Duodenal mucosa (tissue), 2 donors: ENCODE data around the gene WBP1L.
"Not testable (repeated sequence)": the region's sequence is repeated elsewhere in the genome, so short reads cannot be mapped to it uniquely, and the experiment has no call there.

Experiments used
- H3K27ac ChIP-seq: one replicate; pipeline ENCODE4 v1.7.0; 2013; ENCODE audit warnings: low read depth, low read length
- H3K27me3 ChIP-seq, 2 donors: one replicate each; pipeline ENCODE4 v1.7.0; 2013; ENCODE audit warnings: low read length in 2 of 2, control low read depth in 1 of 2; ENCODE audit not compliant: insufficient read depth in 2 of 2, control insufficient read depth in 1 of 2
- H3K36me3 ChIP-seq, 2 donors: one replicate each; pipeline ENCODE4 v1.7.0; 2013; ENCODE audit warnings: low read length in 2 of 2, control low read depth in 1 of 2; ENCODE audit not compliant: insufficient read depth in 2 of 2, control insufficient read depth in 1 of 2
- H3K4me1 ChIP-seq, 2 donors: one replicate each; pipeline ENCODE4 v1.7.0; 2013; ENCODE audit warnings: low read length in 2 of 2, control low read depth in 1 of 2; ENCODE audit not compliant: insufficient read depth in 2 of 2, control insufficient read depth in 1 of 2
- H3K4me3 ChIP-seq, 2 donors: one replicate each; pipeline ENCODE4 v1.7.0; 2013; ENCODE audit warnings: low read length in 2 of 2, low read depth in 1 of 2
- H3K9ac ChIP-seq, 2 donors: one replicate each; pipeline ENCODE4 v1.7.0; 2013; ENCODE audit warnings: low read length in 2 of 2, low read depth in 1 of 2
- H3K9me3 ChIP-seq, 2 donors: one replicate each; pipeline ENCODE4 v1.7.0; 2013; ENCODE audit warnings: low read length in 2 of 2, control low read depth in 1 of 2; ENCODE audit not compliant: control insufficient read depth in 1 of 2

The WBP1L gene

DNA sequence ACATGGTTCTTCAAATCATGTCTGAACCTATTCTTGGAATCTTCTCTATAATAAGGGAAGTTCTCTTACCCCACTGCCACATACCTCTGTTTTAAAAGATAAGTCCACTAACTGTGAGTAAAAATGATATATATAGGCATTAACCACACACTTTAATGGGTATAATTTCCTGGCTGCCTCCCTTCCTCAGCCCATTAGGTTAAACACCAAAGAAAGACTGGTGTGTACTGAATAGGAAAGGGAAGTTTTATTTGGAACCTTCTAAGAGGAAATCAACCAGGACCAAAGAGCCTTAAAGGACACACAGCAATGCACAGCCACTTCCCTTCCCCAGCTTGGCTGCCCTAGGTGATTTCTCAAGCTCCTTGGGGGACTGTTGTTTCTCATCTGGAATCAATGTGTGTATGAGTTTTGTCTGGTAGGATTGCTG is 5.0 kb upstream of the WBP1L start:
- H3K27ac ChIP-seq = no peak overlapping the region
- H3K36me3 ChIP-seq = peaks cover under 1 to 3% of the 10 kb centered on the region in 2 donors
- no peak overlapping the region for H3K9ac ChIP-seq
- no peak overlapping the region for H3K4me3 ChIP-seq
- no peaks in the 10 kb centered on the region for H3K27me3 ChIP-seq
- no peaks in the 10 kb centered on the region for H3K9me3 ChIP-seq
- peaks cover 0 to 5% of the 10 kb centered on the region in 2 donors for H3K4me1 ChIP-seq

DNA sequence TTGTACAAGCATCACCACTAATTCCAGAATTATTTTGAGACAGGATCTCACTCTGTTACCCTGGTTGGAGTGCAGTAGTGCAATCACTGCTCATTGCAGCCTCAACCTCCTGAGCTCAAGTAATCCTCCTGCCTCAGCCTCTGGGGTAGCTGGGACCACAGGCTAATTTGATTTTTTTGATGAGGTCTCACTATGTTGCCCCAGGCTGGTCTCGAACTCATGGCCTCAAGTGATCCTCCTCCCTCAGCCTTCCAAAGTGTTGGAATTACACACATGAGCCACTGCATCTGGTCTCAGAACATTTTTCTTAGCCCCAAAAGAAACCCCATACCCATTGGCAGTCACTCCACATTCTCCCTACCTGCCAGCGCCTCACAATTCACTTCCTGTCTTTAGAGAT is 3.5 kb upstream of the WBP1L start:
- Histone ChIP-seq H3K9ac (no peak overlapping the region), H3K27ac (no peak overlapping the region), H3K9me3 (no peaks in the 10 kb centered on the region), H3K4me1 (peaks cover 10 to 12% of the 10 kb centered on the region in 2 donors), H3K36me3 (peaks cover 0 to 3% of the 10 kb centered on the region in 2 donors), H3K27me3 (no peaks in the 10 kb centered on the region), H3K4me3 (no peak overlapping the region)

DNA sequence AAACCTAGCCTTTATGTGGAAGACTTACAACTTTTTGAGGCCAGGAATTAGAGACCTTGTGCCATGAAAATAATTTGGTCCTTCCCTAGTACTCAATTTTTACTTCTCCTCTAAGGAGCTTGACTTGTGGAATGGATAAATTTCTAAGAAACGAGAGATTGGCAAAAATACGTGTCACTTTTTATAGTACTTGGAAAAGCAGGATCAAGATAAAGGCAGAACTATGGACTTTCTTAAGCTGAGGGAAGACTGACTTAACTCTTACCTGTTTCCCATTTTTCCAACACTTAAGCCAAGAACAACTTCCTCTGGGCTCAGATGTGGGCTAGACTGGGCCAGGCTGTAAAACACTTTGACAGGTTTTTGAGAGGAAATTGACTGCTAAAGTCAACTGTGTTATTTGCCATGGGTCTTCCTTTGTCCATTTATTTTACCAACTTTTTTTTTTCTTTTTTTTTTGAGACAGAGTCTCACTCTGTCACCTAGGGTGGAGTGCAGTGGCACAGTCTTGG is 2.0 kb upstream of the WBP1L start:
- no peak overlapping the region for H3K9ac ChIP-seq
- no peaks in the 10 kb centered on the region for H3K27me3 ChIP-seq
- peaks cover 21 to 26% of the 10 kb centered on the region in 2 donors for H3K4me1 ChIP-seq
- H3K36me3 ChIP-seq = peaks cover 0 to 3% of the 10 kb centered on the region in 2 donors
- H3K4me3 ChIP-seq = no peak overlapping the region
- no peaks in the 10 kb centered on the region for H3K9me3 ChIP-seq
- no peak overlapping the region for H3K27ac ChIP-seq

DNA sequence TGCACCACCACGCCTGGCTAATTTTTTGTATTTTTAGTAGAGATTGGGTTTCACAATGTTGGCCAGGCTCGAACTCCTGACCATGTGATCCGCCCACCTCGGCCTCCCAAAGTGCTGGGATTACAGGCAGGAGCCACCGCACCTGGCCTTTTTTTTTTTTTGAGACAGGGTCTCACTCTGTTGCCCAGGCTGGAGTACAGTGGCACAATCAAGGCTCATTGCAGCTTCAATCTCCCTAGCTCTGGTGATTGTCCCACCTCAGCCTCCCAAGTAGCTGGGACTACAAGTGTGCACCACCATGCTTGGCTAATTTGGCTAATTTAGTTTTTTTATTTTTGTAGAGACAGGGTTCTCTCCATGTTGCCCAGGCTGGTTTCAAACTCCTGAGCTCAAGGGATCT is 1.4 kb upstream of the WBP1L start:
- H3K4me1 ChIP-seq = peaks cover 21 to 28% of the 10 kb centered on the region in 2 donors
- not testable (repeated sequence) for H3K9ac ChIP-seq, H3K27ac ChIP-seq, H3K4me3 ChIP-seq, H3K9me3 ChIP-seq, H3K36me3 ChIP-seq, H3K27me3 ChIP-seq

DNA sequence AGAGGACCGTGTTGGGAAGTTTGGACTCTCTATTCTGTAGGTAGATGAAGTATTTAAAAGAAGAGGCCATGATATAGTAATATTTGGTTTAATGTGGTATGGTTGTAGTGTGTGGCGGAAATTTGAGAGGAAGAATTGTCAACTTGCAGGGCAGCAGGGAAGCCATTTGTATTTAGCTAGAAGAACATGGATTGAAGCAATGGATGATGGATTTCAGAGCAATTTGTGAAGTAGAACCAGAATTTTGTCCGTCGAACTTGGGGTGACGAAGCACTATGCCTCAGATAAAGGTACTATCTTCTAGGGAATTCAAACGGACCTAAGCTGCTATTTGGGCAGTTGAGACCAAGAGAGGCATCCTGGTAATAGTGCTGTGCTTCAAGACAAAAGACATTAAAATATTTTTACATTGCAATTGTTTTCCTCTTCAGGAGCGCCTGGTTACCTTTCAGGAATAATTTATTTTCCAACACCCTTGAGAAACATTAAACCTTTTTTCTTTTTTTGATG is 615 bp upstream of the WBP1L start:
- H3K4me1 ChIP-seq = peaks cover 21 to 28% of the 10 kb centered on the region in 2 donors
- H3K27me3 ChIP-seq = no peaks in the 10 kb centered on the region
- H3K9ac ChIP-seq = no peak overlapping the region
- no peak overlapping the region for H3K27ac ChIP-seq
- no peaks in the 10 kb centered on the region for H3K36me3 ChIP-seq
- peak overlapping the region; percentile 33 to 37 for H3K4me3 ChIP-seq
- H3K9me3 ChIP-seq = no peaks in the 10 kb centered on the region

DNA sequence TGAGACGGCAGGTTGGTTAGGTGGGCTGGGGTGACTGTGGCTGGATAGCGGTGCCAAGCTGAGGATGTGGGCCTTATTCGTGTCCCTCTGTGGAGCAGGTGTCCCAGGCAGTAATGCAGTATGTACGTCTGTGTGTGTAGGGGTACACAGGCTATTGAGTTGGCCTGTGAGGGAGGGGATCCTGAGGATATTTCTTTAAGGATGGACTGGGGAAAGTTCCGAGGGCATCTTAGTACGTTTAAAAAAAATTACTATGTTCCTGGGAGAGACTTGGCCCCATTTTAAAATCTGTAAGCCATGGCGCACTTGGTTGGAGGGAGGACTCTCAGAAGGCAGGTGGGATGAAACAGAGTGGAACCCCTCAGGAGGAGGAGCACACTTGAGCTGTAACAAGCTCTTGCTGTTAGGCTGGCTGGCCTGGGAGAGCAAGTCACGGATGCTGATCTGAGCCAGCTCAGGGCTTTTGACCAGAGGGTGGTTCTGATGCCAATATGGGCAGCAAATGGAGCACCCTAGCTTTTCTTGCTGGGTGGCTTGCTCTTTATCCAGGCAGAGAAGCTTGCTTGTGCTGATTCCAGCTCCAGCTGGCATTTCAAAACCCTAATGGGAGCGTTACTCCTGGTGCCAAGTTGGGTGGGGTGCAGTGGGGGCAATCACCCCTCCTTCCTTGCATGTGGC is 765 bp downstream of the WBP1L start:
- H3K4me3 ChIP-seq = peak overlapping the region; percentile 90 to 95
- no peaks in the 10 kb centered on the region for H3K27me3 ChIP-seq
- peaks cover 21 to 28% of the 10 kb centered on the region in 2 donors for H3K4me1 ChIP-seq
- no peaks in the 10 kb centered on the region for H3K9me3 ChIP-seq
- H3K36me3 ChIP-seq = no peaks in the 10 kb centered on the region
- peak overlapping the region; percentile 69 to 91 for H3K9ac ChIP-seq
- H3K27ac ChIP-seq = peak overlapping the region; percentile 82

DNA sequence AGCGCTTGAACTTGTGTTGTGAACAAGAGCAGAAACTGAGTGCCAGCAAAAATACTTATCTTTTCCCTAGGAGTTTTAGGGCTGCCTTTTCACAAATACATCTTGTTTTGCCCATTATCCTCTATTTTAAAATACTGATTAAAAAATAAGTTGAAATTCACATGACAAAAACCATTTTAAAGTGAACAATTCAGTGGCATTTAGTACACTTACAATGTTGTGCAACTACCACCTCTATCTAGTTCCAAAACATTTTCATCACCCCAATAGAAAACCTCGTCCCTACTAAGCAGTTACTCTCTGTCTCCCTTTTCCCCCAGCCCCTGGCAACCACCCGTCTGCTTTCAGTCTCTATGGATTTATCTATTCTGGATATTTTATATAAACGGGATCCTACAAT is 1.4 kb downstream of the WBP1L start:
- H3K4me3 ChIP-seq = peak overlapping the region; percentile 90 to 95
- no peak overlapping the region for H3K27ac ChIP-seq
- H3K9me3 ChIP-seq = no peaks in the 10 kb centered on the region
- peaks cover 21 to 28% of the 10 kb centered on the region in 2 donors for H3K4me1 ChIP-seq
- peak overlapping the region; percentile 69 to 91 for H3K9ac ChIP-seq
- no peaks in the 10 kb centered on the region for H3K36me3 ChIP-seq
- H3K27me3 ChIP-seq = no peaks in the 10 kb centered on the region

DNA sequence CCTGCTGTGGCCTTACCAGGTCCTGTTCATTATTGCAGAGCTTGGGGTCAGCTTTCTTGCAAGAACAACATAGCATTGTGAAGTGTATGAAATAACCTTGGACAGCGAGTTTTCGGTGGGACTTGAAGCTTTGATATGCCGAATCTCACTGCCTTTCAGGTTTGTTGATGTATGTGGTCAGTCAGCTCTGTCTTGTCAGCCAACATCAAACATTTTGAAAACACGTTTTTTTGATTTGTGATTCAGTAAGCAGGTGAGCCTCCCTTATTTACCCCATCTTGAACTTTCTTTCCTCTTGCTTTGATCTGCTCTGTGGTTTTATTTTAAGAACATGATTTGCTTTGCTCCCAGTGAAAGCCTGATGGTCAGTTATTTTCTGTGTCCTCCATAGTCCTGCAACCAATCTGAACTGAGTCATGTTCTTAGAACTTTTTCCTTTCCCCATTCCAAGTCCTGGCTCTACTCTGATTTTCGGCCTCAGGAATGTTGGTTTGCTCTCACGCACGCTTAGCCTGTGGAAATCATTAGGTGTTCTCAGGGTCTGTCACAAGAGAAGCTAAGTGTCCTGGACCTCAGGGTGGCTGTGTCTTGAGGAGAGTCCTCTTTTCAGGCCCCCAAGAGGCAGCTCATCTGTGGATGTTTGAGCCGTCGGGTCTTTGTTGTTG is 8.7 kb downstream of the WBP1L start:
- H3K4me1 ChIP-seq = peaks cover 0 to 2% of the 10 kb centered on the region in 2 donors
- H3K27me3 ChIP-seq = no peaks in the 10 kb centered on the region
- no peaks in the 10 kb centered on the region for H3K9me3 ChIP-seq
- H3K27ac ChIP-seq = no peak overlapping the region
- H3K36me3 ChIP-seq = no peaks in the 10 kb centered on the region
- no peak overlapping the region for H3K4me3 ChIP-seq
- no peak overlapping the region for H3K9ac ChIP-seq

DNA sequence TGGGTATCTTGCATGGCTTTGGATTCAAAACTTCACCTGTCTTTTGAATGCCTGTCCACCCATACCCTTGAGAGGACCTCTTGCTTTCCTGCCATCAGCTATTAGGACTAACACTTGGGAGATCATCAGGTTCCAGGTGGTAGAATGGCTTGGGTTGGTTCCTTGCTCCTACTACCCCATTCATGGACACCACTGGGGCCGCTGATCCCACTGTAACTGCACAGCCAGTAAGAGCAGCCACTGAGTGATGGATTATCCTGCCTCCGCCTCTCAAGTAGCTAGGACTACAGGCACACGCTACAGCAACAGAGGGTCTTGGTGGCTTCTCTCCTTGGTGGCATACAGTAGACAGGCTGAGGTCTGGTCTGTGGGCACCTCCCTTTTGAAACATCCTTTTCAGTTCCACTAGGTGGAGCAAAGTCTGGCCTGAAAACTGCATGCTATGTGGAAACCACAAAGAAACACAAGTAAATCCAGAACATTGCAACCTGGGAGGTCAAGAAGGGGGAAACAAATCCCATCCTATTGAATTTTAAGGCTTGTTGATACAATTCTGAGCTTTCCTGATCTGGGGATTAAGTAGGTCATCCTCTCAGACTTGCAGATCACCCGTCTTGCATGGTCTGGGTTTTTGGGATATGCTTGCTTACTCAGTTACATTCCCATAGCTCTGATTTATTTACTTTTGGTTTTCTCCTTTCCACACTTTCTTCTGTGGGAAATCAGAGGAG is 9.4 kb downstream of the WBP1L start:
- Histone ChIP-seq H3K27ac (no peak overlapping the region), H3K27me3 (no peaks in the 10 kb centered on the region), H3K4me3 (no peak overlapping the region), H3K4me1 (peaks cover 0 to 2% of the 10 kb centered on the region in 2 donors), H3K9me3 (no peaks in the 10 kb centered on the region), H3K9ac (no peak overlapping the region), H3K36me3 (no peaks in the 10 kb centered on the region)

DNA sequence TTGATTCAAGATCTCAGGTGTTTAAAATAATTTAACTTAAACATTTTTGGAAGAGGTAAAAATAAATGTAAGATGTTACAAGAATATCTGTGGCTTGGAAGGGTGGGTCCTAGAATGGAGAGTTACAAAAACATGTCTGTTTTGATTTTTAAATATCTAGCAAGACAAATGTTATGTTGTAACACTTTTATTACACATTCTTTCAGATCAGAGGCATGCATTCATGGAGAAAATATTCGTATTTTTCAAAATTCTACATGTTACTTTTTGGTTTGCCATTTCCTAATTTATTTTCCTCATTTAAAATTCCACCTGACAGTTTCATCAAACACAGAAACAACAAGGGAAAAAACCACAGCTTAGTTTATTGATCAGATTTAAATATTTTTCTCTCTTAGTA is 10.0 kb downstream of the WBP1L start:
- no peaks in the 10 kb centered on the region for H3K36me3 ChIP-seq
- H3K9me3 ChIP-seq = no peaks in the 10 kb centered on the region
- H3K27ac ChIP-seq = no peak overlapping the region
- peaks cover 0 to 2% of the 10 kb centered on the region in 2 donors for H3K4me1 ChIP-seq
- no peak overlapping the region for H3K4me3 ChIP-seq
- H3K9ac ChIP-seq = no peak overlapping the region
- H3K27me3 ChIP-seq = no peaks in the 10 kb centered on the region
